ENCODE results near the gene MRAS.

The MRAS gene

DNA sequence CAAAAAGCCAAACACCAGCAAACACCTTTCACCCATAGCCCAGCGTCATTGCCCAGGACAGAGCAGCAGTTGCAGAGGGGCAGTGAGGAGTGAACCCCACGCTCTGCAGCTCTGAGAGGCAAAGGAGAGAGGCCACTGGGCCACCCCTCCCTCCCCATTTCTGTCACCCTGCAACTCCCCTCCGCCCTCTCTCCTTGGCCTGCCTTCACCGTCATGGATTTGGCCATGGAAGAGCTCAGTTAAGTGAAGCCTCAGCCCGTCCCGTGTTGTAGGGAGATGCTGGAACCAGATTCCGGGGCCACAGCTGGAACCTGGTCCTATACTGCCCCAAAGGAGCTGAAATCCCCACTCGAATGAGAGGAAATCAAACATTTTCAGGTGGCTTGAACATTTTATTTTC is 21.9 kb downstream of the MRAS start:
- DNase-seq (ENCODE audit: extremely low spot score): no peak
- TF ChIP-seq, protein P1, sequence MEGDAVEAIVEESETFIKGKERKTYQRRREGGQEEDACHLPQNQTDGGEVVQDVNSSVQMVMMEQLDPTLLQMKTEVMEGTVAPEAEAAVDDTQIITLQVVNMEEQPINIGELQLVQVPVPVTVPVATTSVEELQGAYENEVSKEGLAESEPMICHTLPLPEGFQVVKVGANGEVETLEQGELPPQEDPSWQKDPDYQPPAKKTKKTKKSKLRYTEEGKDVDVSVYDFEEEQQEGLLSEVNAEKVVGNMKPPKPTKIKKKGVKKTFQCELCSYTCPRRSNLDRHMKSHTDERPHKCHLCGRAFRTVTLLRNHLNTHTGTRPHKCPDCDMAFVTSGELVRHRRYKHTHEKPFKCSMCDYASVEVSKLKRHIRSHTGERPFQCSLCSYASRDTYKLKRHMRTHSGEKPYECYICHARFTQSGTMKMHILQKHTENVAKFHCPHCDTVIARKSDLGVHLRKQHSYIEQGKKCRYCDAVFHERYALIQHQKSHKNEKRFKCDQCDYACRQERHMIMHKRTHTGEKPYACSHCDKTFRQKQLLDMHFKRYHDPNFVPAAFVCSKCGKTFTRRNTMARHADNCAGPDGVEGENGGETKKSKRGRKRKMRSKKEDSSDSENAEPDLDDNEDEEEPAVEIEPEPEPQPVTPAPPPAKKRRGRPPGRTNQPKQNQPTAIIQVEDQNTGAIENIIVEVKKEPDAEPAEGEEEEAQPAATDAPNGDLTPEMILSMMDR (IDR thresholded peaks at IDR 0.05; ENCODE audit: control extremely low read depth, extremely low read depth, low read depth, missing control alignments): no peak
- ChIA-PET CTCF (interaction anchor here (1.1 to 1.8 kb wide), 3 partner anchors 30 to 553 kb away, joined by 4 to 5 read pairs (median 4); no protein-coding TSS in a partner anchor), POLR2A (no interaction called here)

DNA sequence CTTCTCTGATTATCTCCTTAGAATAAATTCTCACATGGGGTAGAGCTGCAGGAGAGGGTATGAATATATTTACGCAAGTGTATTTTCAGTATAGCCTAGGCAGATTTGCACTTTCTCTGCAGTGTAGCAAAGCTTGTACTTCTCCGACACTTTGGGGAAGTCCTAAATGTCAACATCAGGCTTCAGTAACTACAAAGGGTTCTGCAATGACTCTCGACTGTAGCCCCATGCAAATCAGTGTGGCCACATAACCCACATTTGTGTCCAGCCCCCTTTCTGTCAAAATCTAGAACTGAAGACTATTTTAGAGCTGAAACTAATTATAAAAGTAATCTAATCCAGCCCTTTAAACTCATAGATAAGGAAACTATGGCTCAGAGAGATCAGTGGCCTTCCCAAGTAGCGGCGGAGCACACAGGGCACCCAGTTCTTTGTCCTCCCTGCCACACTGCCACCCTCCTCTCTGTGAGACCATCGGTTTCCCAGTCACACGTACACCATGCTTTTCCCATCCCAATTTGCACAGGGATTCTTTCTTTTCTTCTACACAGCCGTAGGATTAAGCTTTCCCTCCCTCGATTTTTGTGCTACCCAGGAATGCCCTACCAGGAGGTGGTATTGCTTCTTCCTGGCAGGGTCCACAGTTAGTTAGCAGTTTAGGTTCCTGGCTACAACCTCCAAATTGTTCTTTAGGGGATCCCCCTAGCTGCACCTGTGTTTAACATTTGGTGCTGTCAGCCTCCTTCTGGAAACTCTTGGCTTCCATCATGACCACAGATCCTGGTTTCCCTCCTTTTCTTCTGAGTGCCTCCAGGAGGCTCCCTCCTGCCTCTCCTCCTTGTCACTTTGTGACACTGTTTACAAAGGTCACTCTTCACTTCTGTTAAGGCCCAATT is 22.9 kb downstream of the MRAS start:
- TF ChIP-seq, protein P1 (IDR thresholded peaks at IDR 0.05; ENCODE audit: control extremely low read depth, extremely low read depth, low read depth, missing control alignments): no peak
- DNase-seq (ENCODE audit: extremely low spot score): peak; percentile 81
- ChIA-PET POLR2A (no interaction called here), CTCF (interaction anchor here (1.0 to 1.8 kb wide), 6 partner anchors 13 to 552 kb away, joined by 3 to 5 read pairs (median 4); no protein-coding TSS in a partner anchor)

DNA sequence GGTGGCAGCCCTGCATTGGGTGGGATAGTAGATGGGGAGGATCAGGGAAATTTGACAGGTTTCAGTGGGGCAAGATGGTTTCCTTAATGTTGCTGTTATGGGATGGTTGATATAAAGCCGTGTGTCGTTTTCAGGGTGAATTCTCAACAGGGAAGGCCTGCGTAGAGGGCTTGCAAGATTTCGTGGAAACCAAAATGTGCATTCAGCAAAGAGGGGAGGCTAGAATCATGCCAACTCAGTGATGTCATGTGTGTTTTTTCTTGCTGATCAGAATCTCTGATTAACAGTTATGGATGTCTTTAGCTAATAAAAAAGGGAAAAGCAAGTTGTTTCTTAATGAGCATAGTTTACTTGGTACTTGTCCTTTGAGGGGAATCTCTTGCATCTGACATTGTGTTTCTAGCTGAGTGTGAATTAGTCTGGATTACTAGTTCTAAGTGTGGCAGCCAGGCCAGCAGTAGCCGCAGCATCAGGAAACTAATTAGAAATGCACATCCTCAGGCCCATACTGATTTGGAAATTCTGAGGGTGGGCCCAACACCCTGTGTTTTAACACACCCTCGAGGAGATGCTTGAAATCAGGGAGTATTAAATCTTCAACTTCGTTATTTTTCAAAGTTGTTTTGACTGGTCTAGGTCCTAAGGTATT is 24.8 kb downstream of the MRAS start:
- TF ChIP-seq, protein P1 (IDR thresholded peaks at IDR 0.05; ENCODE audit: control extremely low read depth, extremely low read depth, low read depth, missing control alignments): no peak
- DNase-seq (ENCODE audit: extremely low spot score): no peak
- ChIA-PET POLR2A (no interaction called here), CTCF (no interaction called here)

DNA sequence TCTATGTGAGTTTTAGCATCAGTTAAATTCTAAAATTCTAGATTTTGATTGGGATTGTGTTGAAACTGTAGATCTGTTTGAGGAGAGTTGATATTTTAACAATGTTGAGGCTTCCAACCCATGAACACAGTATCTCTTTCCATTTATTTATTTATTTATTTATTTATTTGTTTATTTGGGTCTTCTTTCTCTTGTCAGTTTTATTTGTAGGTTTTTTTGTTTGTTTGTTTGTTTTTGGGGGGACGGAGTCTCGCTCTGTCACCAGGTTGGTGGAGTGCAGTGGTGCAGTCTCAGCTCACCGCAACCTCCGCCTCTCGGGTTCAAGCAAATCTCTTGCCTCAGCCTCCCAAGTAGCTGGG is 25.3 kb downstream of the MRAS start:
- POLR2A ChIA-PET: no interaction called here

DNA sequence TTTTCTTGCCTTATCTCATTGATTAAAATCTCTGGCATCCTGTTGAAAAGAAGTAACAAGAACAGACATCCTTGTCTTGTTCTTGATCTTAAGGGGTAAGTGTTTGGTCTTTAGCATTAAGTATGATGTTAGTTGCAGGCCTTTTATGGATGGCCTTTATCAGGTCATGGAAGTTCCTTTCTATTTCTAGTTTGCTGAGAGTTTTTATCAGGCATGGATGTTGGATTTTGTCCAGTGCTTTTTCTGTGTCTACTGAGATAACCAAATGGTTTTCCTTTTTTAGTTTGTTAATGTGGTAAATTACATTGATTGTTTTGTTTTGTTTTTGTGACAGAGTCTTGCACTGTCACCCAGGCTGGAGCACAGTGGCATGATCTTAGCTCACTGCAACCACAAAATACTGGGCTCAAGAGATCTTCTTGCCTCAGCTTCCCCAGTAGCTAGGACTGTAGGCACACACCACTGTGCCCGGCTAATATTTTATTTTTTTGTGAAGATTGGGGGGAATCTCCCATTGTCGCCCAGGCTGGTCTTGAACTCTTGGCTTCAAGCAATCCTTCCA is 26.3 kb downstream of the MRAS start:
- DNase-seq (ENCODE audit: extremely low spot score): no peak
- CTCF ChIA-PET: no interaction called here
- POLR2A ChIA-PET: no interaction called here
- TF ChIP-seq, protein P1 (IDR thresholded peaks at IDR 0.05; ENCODE audit: control extremely low read depth, extremely low read depth, low read depth, missing control alignments): no peak

More for the DNA sequence above, 25.3 kb downstream of the MRAS start:
- CTCF ChIA-PET: no interaction called here
- DNase-seq (ENCODE audit: extremely low spot score): no peak
- TF ChIP-seq, protein P1 (IDR thresholded peaks at IDR 0.05; ENCODE audit: control extremely low read depth, extremely low read depth, low read depth, missing control alignments): no peak

DNA sequence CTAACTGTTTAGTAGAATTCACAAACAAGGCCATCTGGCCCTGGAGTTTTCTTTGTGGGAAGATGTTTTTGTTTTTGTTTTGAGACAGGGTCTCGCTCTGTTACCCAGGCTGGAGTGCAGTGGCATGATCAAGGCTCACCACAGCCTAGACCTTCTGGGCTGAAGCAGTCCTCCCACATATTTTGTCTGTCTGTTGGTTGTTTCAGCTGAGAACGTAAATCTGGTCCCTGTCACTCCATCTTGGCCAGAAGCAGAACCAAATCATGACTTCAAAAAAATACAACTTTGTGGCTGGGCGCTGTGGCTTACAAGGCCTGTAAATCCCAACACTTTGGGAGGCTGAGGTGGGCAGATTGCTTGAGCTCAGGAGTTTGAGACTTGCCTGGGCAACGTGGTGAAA is 27.1 kb downstream of the MRAS start:
- CTCF ChIA-PET: interaction anchor here (1.4 kb wide), 1 partner anchor 13 kb away, joined by 3 read pairs; no protein-coding TSS in a partner anchor
- TF ChIP-seq, protein P1 (IDR thresholded peaks at IDR 0.05; ENCODE audit: control extremely low read depth, extremely low read depth, low read depth, missing control alignments): no peak

More for the DNA sequence above, 27.1 kb downstream of the MRAS start:
- DNase-seq (ENCODE audit: extremely low spot score): no peak
- POLR2A ChIA-PET: no interaction called here

Measured in GM10248 (cell line).